GM21786 (cell line): ENCODE measurements around the gene RGS1.

ENCODE experiments used
- ATAC-seq: cut with Tn5 transposase; IDR thresholded peaks from one replicate; pipeline ENCODE4 v1.9.1; 2021; ENCODE audit not compliant: unreplicated experiment

RGS1 gene, protein sequence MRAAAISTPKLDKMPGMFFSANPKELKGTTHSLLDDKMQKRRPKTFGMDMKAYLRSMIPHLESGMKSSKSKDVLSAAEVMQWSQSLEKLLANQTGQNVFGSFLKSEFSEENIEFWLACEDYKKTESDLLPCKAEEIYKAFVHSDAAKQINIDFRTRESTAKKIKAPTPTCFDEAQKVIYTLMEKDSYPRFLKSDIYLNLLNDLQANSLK

GRCh38 chr1:192575499-192576189, at the start of gene RGS1:
RGS1 (plus strand) TSS chr1:192575773; CDS start chr1:192575793, 20 bp downstream.
- peak; percentile 76 for ATAC-seq

- ATAC-seq = no peak
Measured at GRCh38 chr1:192527111-192527795, 48.3 kb upstream of the RGS1 start.

GRCh38 chr1:192527950-192528349, 47.6 kb upstream of the RGS1 start:
- no peak for ATAC-seq

- no peak for ATAC-seq
Measured at GRCh38 chr1:192529031-192529755, 46.4 kb upstream of the RGS1 start.

GRCh38 chr1:192529811-192530210, 45.8 kb upstream of the RGS1 start:
- ATAC-seq = no peak

DNA sequence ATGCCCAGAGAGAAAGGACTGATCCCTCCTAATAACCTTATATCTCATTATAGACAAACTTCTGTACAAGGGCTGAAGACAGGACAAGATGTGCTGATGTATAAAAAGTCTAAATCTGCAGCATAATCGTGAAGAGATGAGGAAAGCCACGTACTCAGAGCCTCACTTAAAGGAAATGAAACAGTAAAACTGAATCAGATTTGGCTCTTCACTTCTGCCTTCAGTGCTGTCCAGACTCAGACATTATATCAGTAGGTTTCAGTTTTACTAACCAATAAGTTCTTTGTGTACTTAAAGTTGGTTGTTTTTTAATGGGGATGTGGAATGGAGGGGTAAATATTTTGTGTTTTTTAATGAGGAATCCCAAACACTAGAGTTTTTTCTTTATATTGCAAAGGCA, 45.3 kb upstream of the RGS1 start:
- ATAC-seq = peak; percentile 98

- peak; percentile 41 for ATAC-seq
Measured at GRCh38 chr1:192531037-192531703, 44.4 kb upstream of the RGS1 start.

DNA sequence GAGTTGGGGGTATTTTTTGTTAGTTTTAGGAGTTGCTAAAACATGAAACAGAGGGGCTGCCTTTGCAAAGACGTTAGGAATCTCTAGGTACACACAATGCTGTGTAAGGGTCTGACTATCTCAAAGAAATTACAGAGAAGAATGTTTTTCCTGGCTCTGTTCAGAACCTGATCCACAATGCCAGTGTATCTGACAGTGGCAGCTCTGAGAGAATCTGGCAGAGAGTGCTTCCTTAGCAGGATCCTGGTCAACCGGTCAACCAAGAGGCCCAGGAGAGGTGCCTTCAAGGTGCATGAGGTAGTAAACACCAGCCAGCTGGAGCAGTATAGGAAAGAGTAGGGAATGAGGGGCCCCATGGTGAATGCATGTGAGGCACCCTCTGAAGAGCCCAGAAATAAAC, 40.9 kb upstream of the RGS1 start:
- ATAC-seq = no peak

DNA sequence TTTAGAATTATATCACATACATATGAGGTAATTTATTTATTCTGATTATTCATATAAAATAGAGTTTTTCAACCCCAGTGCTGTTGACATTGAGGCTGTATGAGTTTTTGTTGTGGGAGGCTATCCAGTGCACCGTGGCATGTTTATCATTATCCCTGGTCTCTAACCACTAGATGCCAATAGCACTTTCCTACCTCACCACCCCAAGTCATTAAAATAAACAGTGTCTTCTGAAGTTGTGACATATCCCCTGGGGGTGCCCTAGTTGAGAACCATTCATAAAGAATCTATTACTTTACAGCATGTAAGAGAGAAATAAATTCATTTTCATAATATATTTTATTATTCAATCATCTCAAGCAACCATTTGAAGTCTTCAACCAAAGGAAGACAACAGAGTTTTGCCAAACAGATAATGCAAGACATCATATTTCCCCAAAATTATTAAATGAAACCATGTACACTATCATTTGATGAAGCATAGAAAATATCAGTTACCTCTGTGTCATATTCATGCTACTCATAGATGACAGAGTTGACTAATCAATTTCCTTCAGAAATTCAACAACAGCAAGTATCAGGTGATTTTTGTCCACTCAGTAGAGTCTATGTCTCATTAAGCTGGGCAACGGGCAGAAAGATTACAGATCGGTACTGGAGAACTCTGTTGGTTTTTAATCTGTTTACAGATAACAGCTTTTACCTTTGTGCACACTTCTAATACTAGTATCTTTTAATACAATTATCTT, 39.5 kb upstream of the RGS1 start:
- no peak for ATAC-seq

GRCh38 chr1:192538407-192539296, 36.9 kb upstream of the RGS1 start:
- peak; percentile 87 for ATAC-seq

GRCh38 chr1:192539297-192540092, 36.1 kb upstream of the RGS1 start:
- no peak for ATAC-seq

DNA sequence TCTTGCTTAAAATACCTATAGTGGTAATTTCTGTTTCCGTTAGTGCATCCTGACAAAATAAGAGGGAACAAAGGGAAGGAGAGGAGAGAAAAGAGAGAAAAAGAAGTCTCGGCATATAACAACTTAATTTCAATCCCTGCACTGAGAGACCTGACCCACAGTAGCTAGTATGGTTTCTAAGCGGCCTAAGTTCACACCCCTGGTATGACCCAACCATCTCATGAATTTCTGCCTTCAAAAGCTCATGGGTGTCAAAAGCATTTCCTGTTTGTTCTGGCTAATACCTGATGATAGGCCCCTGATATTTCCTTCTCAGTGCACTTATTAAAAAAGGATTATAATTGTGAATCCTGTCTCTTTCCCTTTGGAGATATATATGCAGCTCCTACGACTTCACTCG, 32.1 kb upstream of the RGS1 start:
- no peak for ATAC-seq

- ATAC-seq = peak; percentile 42
Measured at GRCh38 chr1:192545896-192546521, 29.6 kb upstream of the RGS1 start.

GRCh38 chr1:192546596-192547190, 28.9 kb upstream of the RGS1 start:
- no peak for ATAC-seq

DNA sequence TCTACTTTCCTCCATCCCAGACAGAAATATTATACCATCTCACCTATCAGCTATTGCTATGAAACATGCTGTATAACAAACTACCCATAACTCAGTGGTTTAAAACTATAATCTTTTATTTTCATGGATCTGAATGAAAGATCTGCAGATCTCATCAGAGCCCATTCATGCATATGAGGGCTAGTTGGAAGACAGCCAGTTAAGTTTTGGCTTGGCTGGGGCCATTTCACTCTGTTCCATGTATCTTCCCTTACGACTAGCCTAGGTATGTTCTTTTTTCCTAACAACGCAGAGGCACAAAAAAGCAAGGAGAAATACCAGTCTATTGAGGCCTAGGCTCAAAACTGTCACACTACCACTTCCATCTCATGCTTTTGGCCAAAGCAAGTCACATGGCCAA, 28.1 kb upstream of the RGS1 start:
- no peak for ATAC-seq

DNA sequence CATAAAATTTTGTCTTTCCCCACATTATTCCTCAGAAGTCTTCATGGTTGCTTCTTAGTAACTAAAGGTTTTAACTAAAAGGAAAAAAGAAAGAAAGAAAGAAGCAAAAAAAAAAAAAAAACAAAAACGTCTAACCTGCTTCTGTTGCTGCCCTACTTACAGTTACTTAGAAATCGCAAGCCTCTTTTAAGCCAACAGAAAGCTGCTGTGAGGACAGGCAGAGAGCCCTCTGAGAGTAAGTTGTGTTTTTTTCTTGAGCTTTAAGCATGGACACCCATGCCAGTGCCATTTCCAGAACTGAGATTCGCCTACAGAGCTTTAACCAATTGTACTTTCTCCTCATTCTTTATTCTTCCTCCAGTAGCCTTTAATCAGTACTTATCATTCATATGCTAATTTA, 25.6 kb upstream of the RGS1 start:
- ATAC-seq = no peak

GRCh38 chr1:192550922-192551534, 24.5 kb upstream of the RGS1 start:
- ATAC-seq = peak; percentile 65
